LNCAP (cell line): ENCODE measurements around the gene LPP.

ENCODE experiments used
- TF ChIP-seq, protein P1 (sequence below): fragments of 450-650 bp; IDR thresholded peaks from 2 replicates; pipeline ENCODE4 v1.5.1; 2017; ENCODE audit warnings: mild to moderate bottlenecking

The LPP gene

DNA sequence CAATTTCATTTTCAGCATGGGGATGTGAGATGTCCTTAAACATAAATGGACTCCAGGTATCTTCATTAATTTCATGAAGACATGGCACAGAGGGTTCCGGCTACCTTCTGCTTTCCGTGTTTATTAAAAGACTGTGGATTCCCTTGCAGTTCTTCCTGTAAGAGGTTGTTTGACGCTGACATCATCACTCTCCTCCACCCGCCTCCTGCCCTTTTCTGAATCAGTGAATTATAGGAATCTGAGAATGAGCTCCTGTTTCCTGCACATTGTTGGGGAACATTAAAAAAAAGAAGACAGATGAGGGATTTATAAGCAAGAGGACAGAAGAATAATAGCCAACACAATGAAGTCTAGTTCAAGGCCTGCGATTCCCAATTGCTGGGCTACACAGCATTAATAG, 191.3 kb downstream of the LPP start:
- TF ChIP-seq, protein P1, sequence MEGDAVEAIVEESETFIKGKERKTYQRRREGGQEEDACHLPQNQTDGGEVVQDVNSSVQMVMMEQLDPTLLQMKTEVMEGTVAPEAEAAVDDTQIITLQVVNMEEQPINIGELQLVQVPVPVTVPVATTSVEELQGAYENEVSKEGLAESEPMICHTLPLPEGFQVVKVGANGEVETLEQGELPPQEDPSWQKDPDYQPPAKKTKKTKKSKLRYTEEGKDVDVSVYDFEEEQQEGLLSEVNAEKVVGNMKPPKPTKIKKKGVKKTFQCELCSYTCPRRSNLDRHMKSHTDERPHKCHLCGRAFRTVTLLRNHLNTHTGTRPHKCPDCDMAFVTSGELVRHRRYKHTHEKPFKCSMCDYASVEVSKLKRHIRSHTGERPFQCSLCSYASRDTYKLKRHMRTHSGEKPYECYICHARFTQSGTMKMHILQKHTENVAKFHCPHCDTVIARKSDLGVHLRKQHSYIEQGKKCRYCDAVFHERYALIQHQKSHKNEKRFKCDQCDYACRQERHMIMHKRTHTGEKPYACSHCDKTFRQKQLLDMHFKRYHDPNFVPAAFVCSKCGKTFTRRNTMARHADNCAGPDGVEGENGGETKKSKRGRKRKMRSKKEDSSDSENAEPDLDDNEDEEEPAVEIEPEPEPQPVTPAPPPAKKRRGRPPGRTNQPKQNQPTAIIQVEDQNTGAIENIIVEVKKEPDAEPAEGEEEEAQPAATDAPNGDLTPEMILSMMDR = no peak

DNA sequence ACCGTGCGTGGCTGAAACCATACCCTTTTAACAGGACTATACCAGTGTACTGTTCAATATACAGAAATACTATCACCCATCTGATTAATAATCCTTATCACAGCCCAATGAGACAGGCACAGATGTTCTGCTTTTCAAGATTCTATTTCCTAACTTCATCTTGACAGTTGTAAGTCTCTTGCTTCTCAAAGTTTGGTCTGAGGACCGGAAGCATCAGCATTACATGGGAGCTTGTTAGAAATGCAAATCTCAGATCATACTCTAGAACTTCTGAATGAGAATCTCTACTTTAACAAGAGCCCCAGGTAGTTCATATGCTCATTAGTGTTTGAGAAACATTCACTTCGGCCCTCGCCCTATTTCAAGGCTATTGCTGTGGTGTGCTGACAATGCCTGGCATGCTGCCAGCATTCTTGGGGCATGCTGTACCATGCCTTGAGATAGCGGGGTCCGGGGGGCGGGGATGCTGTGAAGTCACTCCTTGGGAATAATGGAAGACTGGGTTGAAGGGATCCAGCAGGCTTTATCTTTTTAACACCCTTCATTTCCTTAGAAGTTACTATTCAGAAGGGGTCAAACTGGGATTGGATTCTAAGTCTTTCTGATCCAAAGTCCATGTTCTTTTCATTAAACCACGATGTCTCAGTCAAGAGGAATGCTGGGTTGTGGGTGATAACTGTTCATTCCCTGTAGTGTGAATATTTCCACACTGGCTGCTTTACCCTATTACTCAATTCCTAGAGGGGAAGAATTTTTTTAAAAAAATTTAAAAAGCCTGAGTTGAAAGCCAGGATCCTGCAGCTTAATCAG, 194.7 kb downstream of the LPP start:
- TF ChIP-seq, protein P1 = no peak

DNA sequence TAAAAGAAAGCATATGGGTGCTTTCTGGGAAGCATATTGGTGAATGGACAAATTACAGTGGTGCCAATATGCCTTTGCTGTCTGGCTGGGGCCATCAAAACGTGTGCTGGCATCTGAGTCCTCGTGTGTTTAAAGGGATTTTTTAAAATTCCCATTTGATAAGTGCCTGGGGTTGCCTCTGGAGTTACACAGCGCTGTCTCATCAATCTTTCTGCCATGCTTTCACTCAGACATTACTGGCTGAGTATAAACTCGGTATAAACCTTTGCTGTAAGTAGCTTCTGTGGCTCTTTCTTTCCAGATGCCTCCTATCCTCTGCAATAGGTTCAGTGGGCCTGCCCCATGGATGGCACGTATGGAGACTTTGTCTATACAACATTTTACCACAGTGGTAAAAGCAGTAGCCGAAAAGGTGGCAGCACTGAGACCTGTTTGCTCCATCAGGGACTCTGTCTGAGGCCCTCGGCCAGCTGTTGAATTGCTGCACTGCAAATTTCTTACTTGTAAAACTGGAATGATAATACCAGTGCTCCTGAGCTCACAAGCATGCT, 195.5 kb downstream of the LPP start:
- TF ChIP-seq, protein P1 = no peak

GRCh38 chr3:188349933-188350332, 196.0 kb downstream of the LPP start:
- TF ChIP-seq, protein P1 = no peak

DNA sequence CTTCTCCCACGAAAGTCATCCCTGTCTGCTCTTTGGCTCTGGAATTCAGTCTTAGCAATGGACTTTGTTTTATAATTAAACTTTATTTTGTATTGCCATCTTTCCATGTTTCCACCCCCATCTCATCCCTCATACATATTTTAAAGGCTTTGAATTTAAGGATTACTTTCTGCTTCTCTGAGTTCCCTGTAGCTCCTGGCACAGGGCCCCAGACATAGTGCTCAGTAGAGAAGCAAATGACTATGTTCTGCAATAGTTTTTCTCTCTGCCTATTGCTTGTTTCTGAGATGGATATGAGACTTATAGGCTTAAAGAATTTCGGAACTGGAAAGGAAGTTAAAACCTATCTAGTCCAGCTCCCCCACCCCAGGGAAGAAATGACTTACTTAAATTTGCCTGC, 197.0 kb downstream of the LPP start:
- TF ChIP-seq, protein P1 = no peak

GRCh38 chr3:188351648-188352047, 197.7 kb downstream of the LPP start:
- TF ChIP-seq, protein P1 = no peak

- TF ChIP-seq, protein P1 = no peak
These were observed 198.4 kb downstream of the LPP start for GRCh38 chr3:188352196-188352927.
